K562 (cell line): ENCODE measurements around the gene KCNK3. TPM values are rescaled to one million over a fixed set of nuclear protein-coding genes. Genes with fewer than 3 reads are reported as not detected.
A peak's percentile ranks its signal among the peaks of the same experiment; 100 is the strongest.

ENCODE experiments used
- BRF1 ChIP-seq: IDR thresholded peaks from 3 replicates; pipeline ENCODE4 v1.6.1; 2011; ENCODE audit warnings: borderline replicate concordance, mild to moderate bottlenecking; ENCODE audit not compliant: insufficient read length; ENCODE audit errors: extremely low read depth
- CBX5 ChIP-seq: IDR thresholded peaks from 2 replicates; pipeline ENCODE4 v1.6.1; 2014; ENCODE audit warnings: low read depth, borderline replicate concordance
- E2F3 ChIP-seq: fragments of 250-450 bp; sonication (Bioruptor Pico); IDR thresholded peaks from 2 replicates; pipeline ENCODE4 v1.4.0; 2020; ENCODE audit warnings: mild to moderate bottlenecking
- EGR1 ChIP-seq: fragments of 450-650 bp; conservative IDR thresholded peaks from 2 replicates; pipeline ENCODE4 v1.6.1; 2017; ENCODE audit warnings: mild to moderate bottlenecking
- GATAD2B ChIP-seq: fragments of 450-650 bp; IDR thresholded peaks from 2 replicates; pipeline ENCODE4 v1.6.1; 2017; ENCODE audit warnings: mild to moderate bottlenecking, borderline replicate concordance
- KAT2B ChIP-seq: IDR thresholded peaks from one replicate; pipeline ENCODE4 v1.6.1; 2012; ENCODE audit warnings: low read depth, mild to moderate bottlenecking, control low read depth, inconsistent platforms, low read length, moderate library complexity
- LARP7 ChIP-seq: fragments of 450-650 bp; IDR thresholded peaks from 2 replicates; pipeline ENCODE4 v1.6.1; 2016
- LCOR ChIP-seq: sonication (generic); formaldehyde crosslinking; IDR thresholded peaks from 2 replicates; pipeline ENCODE4 v1.8.0; 2022; ENCODE audit warnings: mild to moderate bottlenecking, missing genetic modification reagents
- MEIS2 ChIP-seq: fragments of 450-650 bp; IDR thresholded peaks from 2 replicates; pipeline ENCODE4 v1.6.1; 2014; ENCODE audit warnings: mild to moderate bottlenecking; ENCODE audit not compliant: partially characterized antibody
- POLR2A ChIP-seq: fragments of 450-650 bp; conservative IDR thresholded peaks from 2 replicates; pipeline ENCODE4 v1.6.1; 2016
- PURB ChIP-seq: sonication (generic); formaldehyde crosslinking; IDR thresholded peaks from 2 replicates; pipeline ENCODE4 v1.9.0; 2021; ENCODE audit warnings: low read depth, mild to moderate bottlenecking, missing genetic modification reagents
- SMARCB1 ChIP-seq: IDR thresholded peaks from 2 replicates; pipeline ENCODE4 v1.6.1; 2011; ENCODE audit warnings: improper control_type of control experiment, low read depth; ENCODE audit not compliant: insufficient read length
- THRAP3 ChIP-seq: fragments of 450-650 bp; IDR thresholded peaks from 2 replicates; pipeline ENCODE4 v1.6.1; 2016; ENCODE audit warnings: mild to moderate bottlenecking, inconsistent platforms, borderline replicate concordance
- ZBTB26 ChIP-seq: fragments of 450-650 bp; formaldehyde crosslinking; IDR thresholded peaks from 2 replicates; pipeline ENCODE4 v1.4.0; 2022; ENCODE audit warnings: missing genetic modification characterization
- ZFP30 ChIP-seq: fragments of 250-450 bp; sonication (Bioruptor Pico); IDR thresholded peaks from 2 replicates; pipeline ENCODE4 v1.8.0; 2022; ENCODE audit warnings: moderate library complexity, mild to moderate bottlenecking, inconsistent platforms, borderline replicate concordance
- ZNF184 ChIP-seq: sonication (generic); formaldehyde crosslinking; IDR thresholded peaks from 2 replicates; pipeline ENCODE4 v1.5.0; 2020; ENCODE audit warnings: missing genetic modification reagents
- ZNF395 ChIP-seq: fragments of 200-800 bp; sonication (Bioruptor generic); IDR thresholded peaks from 2 replicates; pipeline ENCODE4 v1.6.1; 2017; ENCODE audit warnings: missing genetic modification characterization, missing compliant biosample characterization
- ZNF551 ChIP-seq: fragments of 250-450 bp; sonication (Bioruptor Pico); IDR thresholded peaks from 2 replicates; pipeline ENCODE4 v1.5.0; 2021; ENCODE audit warnings: mild to moderate bottlenecking, moderate library complexity
- ZNF57 ChIP-seq: fragments of 450-650 bp; formaldehyde crosslinking; IDR thresholded peaks from 2 replicates; pipeline ENCODE4 v1.4.0; 2020; ENCODE audit warnings: mild to moderate bottlenecking, moderate library complexity
- ZNF707 ChIP-seq: fragments of 250-450 bp; sonication (Bioruptor Pico); conservative IDR thresholded peaks from 2 replicates; pipeline ENCODE4 v1.8.0; 2022; ENCODE audit warnings: inconsistent platforms, mild to moderate bottlenecking, moderate library complexity
- ZNF76 ChIP-seq: fragments of 250-450 bp; sonication (Bioruptor Pico); IDR thresholded peaks from 2 replicates; pipeline ENCODE4 v1.4.0; 2020; ENCODE audit warnings: mild to moderate bottlenecking, moderate library complexity, borderline replicate concordance
- polyA plus RNA-seq, 8 experiments: library from polyadenylated mRNA; depleted of rRNA in 4 of 8; stranded (reverse) in 5 of 8; unstranded in 3 of 8; fragments of >200 nt; fragmentation: Nextera tagmentation in 2 of 8; fragmentation: Illumina TruSeq in 1 of 8; extraction: Ambion mirVana in 2 of 8; extraction: Trizol in 1 of 8; gene quantifications; 2 replicates each; pipeline versions ENCODE4 v1.2.1 to v1.2.3, GENCODE V29; 2011 to 2014; ENCODE audit warnings: inconsistent platforms in 1 of 8, missing spikeins in 1 of 8
- total RNA-seq, 7 experiments: library from RNA; depleted of rRNA in 6 of 7; stranded (reverse); fragments of >200 nt in 6 of 7; fragmentation: Illumina TruSeq in 2 of 7; extraction: Trizol in 2 of 7; gene quantifications; 2 replicates each; pipeline versions ENCODE4 v1.2.1 to v1.2.3, GENCODE V29; 2011 to 2021; ENCODE audit warnings: low replicate concordance in 1 of 7
- TF ChIP-seq, protein P1 (sequence below): fragments of 250-450 bp; sonication (Bioruptor Pico); IDR thresholded peaks from 2 replicates; pipeline ENCODE4 v1.8.0; 2022; ENCODE audit warnings: moderate library complexity, mild to moderate bottlenecking, inconsistent platforms
- TF ChIP-seq, protein P2 (sequence below): fragments of 250-450 bp; sonication (Bioruptor Pico); IDR thresholded peaks from 2 replicates; pipeline ENCODE4 v1.5.1; 2021; ENCODE audit warnings: mild to moderate bottlenecking

KCNK3 gene
- total and polyA plus RNA-seq, 9 of the 15 experiments (the other 6 are each of a cell fraction or from before 2014, with no cell fraction given): 0.01 to 0.20 (median 0.07) TPM; not detected in 5

GRCh38 chr2:26757873-26758789, 65.6 kb downstream of the KCNK3 start (continued):
- TF ChIP-seq E2F3 (CRISPR knock-in tag): peak; percentile 70; the same call in 1 of the 2 replicates
- no peak for TF ChIP-seq CBX5
- TF ChIP-seq MEIS2: peak; percentile 43
- no peak for TF ChIP-seq ZNF184 (CRISPR knock-in tag)
- no peak for TF ChIP-seq ZFP30 (CRISPR knock-in tag)
- no peak for TF ChIP-seq ZNF707 (CRISPR knock-in tag)
- peak; percentile 93 for TF ChIP-seq LCOR (CRISPR knock-in tag)
- peak; percentile 74 for TF ChIP-seq EGR1
- TF ChIP-seq KAT2B: no peak
- TF ChIP-seq LARP7: 0 out of 2 replicates have a peak, but pooled peaks have one; percentile 69
- TF ChIP-seq ZNF551 (CRISPR knock-in tag): no peak
- TF ChIP-seq ZNF57 (CRISPR knock-in tag): 0 out of 2 replicates have a peak, but pooled peaks have one; percentile 40
- TF ChIP-seq ZNF76: peak; percentile 81; the same call in 1 of the 2 replicates
- no peak for TF ChIP-seq THRAP3
- peak; percentile 70; the same call in 1 of the 2 replicates for TF ChIP-seq ZBTB26 (CRISPR knock-in tag)
- TF ChIP-seq PURB (CRISPR knock-in tag): no peak
- TF ChIP-seq, protein P1, sequence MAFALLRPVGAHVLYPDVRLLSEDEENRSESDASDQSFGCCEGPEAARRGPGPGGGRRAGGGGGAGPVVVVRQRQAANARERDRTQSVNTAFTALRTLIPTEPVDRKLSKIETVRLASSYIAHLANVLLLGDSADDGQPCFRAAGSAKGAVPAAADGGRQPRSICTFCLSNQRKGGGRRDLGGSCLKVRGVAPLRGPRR (CRISPR knock-in tag): no peak; the same call in 1 of the 2 replicates
- peak; percentile 87; the same call in 1 of the 2 replicates for TF ChIP-seq ZNF395 (CRISPR knock-in tag)
- no peak for TF ChIP-seq BRF1
- no peak for TF ChIP-seq GATAD2B
- TF ChIP-seq POLR2A: peak; percentile 64
- TF ChIP-seq, protein P2, sequence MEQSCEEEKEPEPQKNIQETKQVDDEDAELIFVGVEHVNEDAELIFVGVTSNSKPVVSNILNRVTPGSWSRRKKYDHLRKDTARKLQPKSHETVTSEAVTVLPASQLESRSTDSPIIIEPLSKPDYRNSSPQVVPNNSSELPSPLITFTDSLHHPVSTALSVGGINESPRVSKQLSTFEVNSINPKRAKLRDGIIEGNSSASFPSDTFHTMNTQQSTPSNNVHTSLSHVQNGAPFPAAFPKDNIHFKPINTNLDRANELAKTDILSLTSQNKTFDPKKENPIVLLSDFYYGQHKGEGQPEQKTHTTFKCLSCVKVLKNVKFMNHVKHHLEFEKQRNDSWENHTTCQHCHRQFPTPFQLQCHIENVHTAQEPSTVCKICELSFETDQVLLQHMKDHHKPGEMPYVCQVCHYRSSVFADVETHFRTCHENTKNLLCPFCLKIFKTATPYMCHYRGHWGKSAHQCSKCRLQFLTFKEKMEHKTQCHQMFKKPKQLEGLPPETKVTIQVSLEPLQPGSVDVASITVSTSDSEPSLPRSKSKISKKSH (CRISPR knock-in tag): no peak
- TF ChIP-seq SMARCB1: no peak
